Right lobe of liver (tissue), 6 donors: Measurements from ENCODE around the gene BRIP1. TPM values are rescaled to one million over a fixed set of nuclear protein-coding genes. Genes with fewer than 3 reads are reported as not detected.

Experiments
- ATAC-seq, 4 donors: fragments of 200-7000 bp; cut with Tn5 transposase; one replicate each; pipeline ENCODE4 v1.9.1; 2020; ENCODE audit warnings: mild to moderate bottlenecking in 4 of 4, moderate library complexity in 4 of 4
- DNase-seq, 3 donors: peaks; one replicate each; pipeline ENCODE4 v3.0.0-alpha.2; 2020
- H3K27ac ChIP-seq, 3 donors: fragments of 200-600 bp; one replicate each; pipeline ENCODE4 v1.8.0; 2022
- H3K27me3 ChIP-seq, 2 donors: fragments of 200-600 bp; one replicate each; pipeline ENCODE4 v1.8.0; 2022
- H3K36me3 ChIP-seq, 4 donors: fragments of 200-600 bp; sonication (generic) in 1 of 4; one replicate each; pipeline versions ENCODE4 v1.5.1 to v1.8.0; 2017 to 2022; ENCODE audit warnings: control low read depth in 1 of 4
- H3K4me1 ChIP-seq, 4 donors: fragments of 200-600 bp; sonication (generic) in 1 of 4; one replicate each; pipeline versions ENCODE4 v1.5.1 to v1.8.0; 2017 to 2022; ENCODE audit warnings: control low read depth in 1 of 4
- H3K4me3 ChIP-seq, 3 donors: fragments of 200-600 bp; one replicate each; pipeline ENCODE4 v1.8.0; 2022
- H3K9me3 ChIP-seq, 4 donors: fragments of 200-600 bp; sonication (generic) in 1 of 4; one replicate each; pipeline versions ENCODE4 v1.5.1 to v1.8.0; 2017 to 2022; ENCODE audit warnings: control low read depth in 1 of 4
- CTCF ChIP-seq, 4 donors: fragments of 200-600 bp in 3 of 4; fragments of 450-650 bp in 1 of 4; IDR thresholded peaks; one replicate each; pipeline versions ENCODE4 v1.5.1 to v1.8.0; 2016 to 2022; ENCODE audit warnings: antibody characterized with exemption in 4 of 4, mild to moderate bottlenecking in 2 of 4
- POLR2A ChIP-seq: fragments of 450-650 bp; IDR thresholded peaks from one replicate; pipeline ENCODE4 v1.6.1; 2017; ENCODE audit warnings: antibody characterized with exemption, mild to moderate bottlenecking
- whole genome bisulfite sequencing: methylation state at CpG from one replicate; pipeline ENCODE4 v1.1.6; 2018; ENCODE audit warnings: low coverage, low lambda C conversion rate; ENCODE audit not compliant: insufficient coverage; ENCODE audit errors: missing lambda C conversion rate; 5-methylcytosine and 5-hydroxymethylcytosine counted together
- intact Hi-C, 2 donors: fragments of 100-400 bp; cut with DNase I; formaldehyde crosslinking; loops; one replicate each; pipeline versions ENCODE4 v1.11.2 to v1.14.1; 2022
- total RNA-seq, 6 experiments: library from RNA; depleted of rRNA in 2 of 6; stranded (reverse); fragments of >200 nt in 2 of 6; fragmentation: NEBNext Ultra II Directional in 3 of 6; extraction: Animal tissue kit (Norgen Biotek cat#: 25700) in 3 of 6; gene quantifications; one replicate each; pipeline versions ENCODE4 v1.1.0 to v1.2.4, GENCODE V29; 2016 to 2023
- donor health status: DM: no; HTN: yes; CAD: no.
- donor health status: DM: no; HTN: no; CAD: no.
- donor health status: DM: no; HTN: no; CAD: no.
- donor health status: DM: no; HTN: yes; CAD: no.
- donor health status: DM: no; HTN: yes; CAD: no.

Gene BRIP1
- total RNA-seq, 6 experiments from 2014 or later: 1.0 to 1.6 (median 1.1) TPM

GRCh38 chr17:61701334-61701733, 162.0 kb downstream of the BRIP1 start:
- ATAC-seq (no peak), DNase-seq (no peak)
- Histone ChIP-seq H3K4me1 (no peaks in the 10 kb centered on the region), H3K4me3 (no peak overlapping the region), H3K9me3 (peaks cover 0 to 12% (median 3%) of the 10 kb centered on the region in 4 donors), H3K36me3 (no peaks in the 10 kb centered on the region), H3K27me3 (no peaks in the 10 kb centered on the region), H3K27ac (no peak overlapping the region)
- 94% methylated on average over 1 of the region's 1 CpG for WGBS
- intact Hi-C loops: no loop called here
- TF ChIP-seq CTCF (IDR thresholded peaks at IDR 0.05) (no peak), POLR2A (no peak)

- Histone ChIP-seq H3K36me3 (no peaks in the 10 kb centered on the region), H3K27me3 (no peaks in the 10 kb centered on the region), H3K27ac (no peak overlapping the region), H3K4me1 (no peaks in the 10 kb centered on the region), H3K9me3 (peaks cover 0 to 12% (median 3%) of the 10 kb centered on the region in 4 donors), H3K4me3 (no peak overlapping the region)
- WGBS: 97% methylated on average over 5 of the region's 5 CpGs
- intact Hi-C loops: no loop called here
- TF ChIP-seq CTCF (IDR thresholded peaks at IDR 0.05): no peak
- TF ChIP-seq POLR2A: no peak
- DNase-seq (no peak), ATAC-seq (no peak)
These were observed 163.1 kb downstream of the BRIP1 start for GRCh38 chr17:61700252-61700651.

- intact Hi-C loops: no loop called here
- WGBS: 100% methylated on average over 1 of the region's 2 CpGs
- H3K36me3 ChIP-seq: no peaks in the 10 kb centered on the region
- H3K9me3 ChIP-seq: peaks cover 0 to 12% (median 3%) of the 10 kb centered on the region in 4 donors
- DNase-seq: no peak
- no peak for ATAC-seq
- no peak overlapping the region for H3K4me3 ChIP-seq
- H3K27me3 ChIP-seq: no peaks in the 10 kb centered on the region
- H3K4me1 ChIP-seq: no peaks in the 10 kb centered on the region
- TF ChIP-seq CTCF (IDR thresholded peaks at IDR 0.05): no peak
- TF ChIP-seq POLR2A: no peak
- no peak overlapping the region for H3K27ac ChIP-seq
These were observed 163.6 kb downstream of the BRIP1 start for GRCh38 chr17:61699694-61700093.

- ATAC-seq (no peak), DNase-seq (no peak)
- H3K36me3 ChIP-seq: no peaks in the 10 kb centered on the region
- peaks cover 0 to 12% (median 3%) of the 10 kb centered on the region in 4 donors for H3K9me3 ChIP-seq
- H3K4me3 ChIP-seq: no peak overlapping the region
- no peaks in the 10 kb centered on the region for H3K27me3 ChIP-seq
- intact Hi-C loops: no loop called here
- WGBS: 100% methylated on average over 1 of the region's 1 CpG
- TF ChIP-seq CTCF (IDR thresholded peaks at IDR 0.05) (no peak), POLR2A (no peak)
- H3K27ac ChIP-seq: no peak overlapping the region
- H3K4me1 ChIP-seq: no peaks in the 10 kb centered on the region
These were observed 164.3 kb downstream of the BRIP1 start for GRCh38 chr17:61699032-61699431.

- 94% methylated on average over 2 of the region's 2 CpGs for WGBS
- no peak for ATAC-seq
- DNase-seq: no peak
- intact Hi-C loops: no loop called here
- Histone ChIP-seq H3K4me1 (no peaks in the 10 kb centered on the region), H3K4me3 (no peak overlapping the region), H3K9me3 (peaks cover 0 to 12% (median 3%) of the 10 kb centered on the region in 4 donors), H3K27me3 (no peaks in the 10 kb centered on the region), H3K27ac (no peak overlapping the region), H3K36me3 (no peaks in the 10 kb centered on the region)
- no peak for TF ChIP-seq POLR2A
- no peak for TF ChIP-seq CTCF (IDR thresholded peaks at IDR 0.05)
These were observed 165.1 kb downstream of the BRIP1 start for GRCh38 chr17:61698244-61698643.
